HepG2 (cell line): ENCODE results near the gene TMEM131. TPM values are rescaled to one million over a fixed set of nuclear protein-coding genes. Genes with fewer than 3 reads are reported as not detected.

Source experiments
- ATAC-seq: fragments of 200-7000 bp; cut with Tn5 transposase; 3 replicates; pipeline ENCODE4 v1.9.1; 2020; ENCODE audit warnings: mild to moderate bottlenecking, moderate library complexity
- BruUV-seq: library from RNA; stranded (reverse); fragments of 400-500 nt; replicated peaks from 2 replicates; lab custom pipeline; 2021; lab: Mats Ljungman, UMichigan
- CTCF ChIA-PET: fragments of 300-600 bp; formaldehyde crosslinking; extraction: SDS; loops from one replicate; lab custom pipeline; 2021; ENCODE audit warnings: low total read pairs, inconsistent platforms, low intra/inter-chr PET ratio; lab: Yijun Ruan, JAX
- POLR2A ChIA-PET: fragments of 350-600 bp; sonication (Branson Sonifier 250); formaldehyde crosslinking; loops from one replicate; lab custom pipeline; 2020; ENCODE audit warnings: antibody characterized with exemption, inconsistent platforms; lab: Yijun Ruan, JAX
- DNase-seq: peaks from one replicate; pipeline ENCODE4 v3.0.0-alpha.2; 2015; ENCODE audit warnings: low spot score
- FAIRE-seq: peaks from 3 replicates; lab custom pipeline; 2011; peaks lifted over from hg19 to GRCh38; lab: Jason Lieb, UNC
- H2AFZ ChIP-seq: one replicate; pipeline ENCODE4 v1.6.1; 2011; ENCODE audit warnings: low read length, inconsistent platforms
- H3K27ac ChIP-seq: fragments of 300-600 bp; 3 replicates; pipeline ENCODE4 v1.8.0; 2011; ENCODE audit warnings: mixed run types, mild to moderate bottlenecking, mixed read lengths, low read length, inconsistent platforms; ENCODE audit not compliant: insufficient read depth; ENCODE audit errors: extremely low read length
- H3K27me3 ChIP-seq, 2 experiments: fragments of 200-600 bp in 1 of 2; 2 replicates in 1 of 2; 3 replicates in 1 of 2; pipeline versions ENCODE4 v1.6.0 to v1.8.0; 2011; ENCODE audit warnings: low read length in 2 of 2, mild to moderate bottlenecking in 2 of 2, moderate library complexity in 2 of 2, inconsistent platforms in 1 of 2; ENCODE audit not compliant: insufficient read depth in 2 of 2, control insufficient read depth in 1 of 2
- H3K36me3 ChIP-seq, 2 experiments: fragments of 200-600 bp in 1 of 2; replicated peaks in 1 of 2; 2 replicates in 1 of 2; 3 replicates in 1 of 2; pipeline versions ENCODE4 v1.5.1 to v1.8.0; 2011; ENCODE audit warnings: low read length in 2 of 2, inconsistent platforms in 1 of 2; ENCODE audit not compliant: insufficient read depth in 2 of 2, control insufficient read depth in 1 of 2
- H3K4me1 ChIP-seq: 2 replicates; pipeline ENCODE4 v1.5.1; 2012; ENCODE audit warnings: low read length, inconsistent platforms; ENCODE audit not compliant: insufficient read depth
- H3K4me2 ChIP-seq: 2 replicates; pipeline ENCODE4 v1.6.0; 2011; ENCODE audit warnings: low read depth, low read length, inconsistent platforms
- H3K4me3 ChIP-seq, 3 experiments: fragments of 200-600 bp in 1 of 3; sonication (generic), shearing (Covaris generic) in 1 of 3; replicated peaks in 1 of 3; 2 replicates each; pipeline ENCODE4 v1.5.1; 2011 to 2016; ENCODE audit warnings: low read length in 3 of 3, inconsistent platforms in 2 of 3, low read depth in 2 of 3, mild to moderate bottlenecking in 2 of 3, control low read depth in 1 of 3, mixed read lengths in 1 of 3; ENCODE audit not compliant: insufficient read depth in 1 of 3
- H3K79me2 ChIP-seq: one replicate; pipeline ENCODE4 v1.6.1; 2011; ENCODE audit warnings: low read length, inconsistent platforms; ENCODE audit not compliant: insufficient read depth
- H3K9ac ChIP-seq: 2 replicates; pipeline ENCODE4 v1.6.0; 2011; ENCODE audit warnings: mild to moderate bottlenecking, low read depth, low read length, inconsistent platforms; ENCODE audit not compliant: insufficient read depth
- H3K9me3 ChIP-seq: 2 replicates; pipeline ENCODE4 v1.5.1; 2012; ENCODE audit warnings: mild to moderate bottlenecking, low read length
- H4K20me1 ChIP-seq: 2 replicates; pipeline ENCODE4 v1.6.0; 2011; ENCODE audit warnings: inconsistent platforms, mild to moderate bottlenecking, low read length, moderate library complexity; ENCODE audit not compliant: insufficient read depth
- BHLHE40 ChIP-seq: IDR thresholded peaks from 2 replicates; pipeline ENCODE4 v1.6.1; 2011; ENCODE audit warnings: low read length, improper control_type of control experiment
- FOXJ3 ChIP-seq: sonication (generic); formaldehyde crosslinking; IDR thresholded peaks from 2 replicates; pipeline ENCODE4 v1.4.0; 2020; ENCODE audit warnings: missing genetic modification reagents, mild to moderate bottlenecking, borderline replicate concordance
- HOXA5 ChIP-seq: sonication (generic); formaldehyde crosslinking; IDR thresholded peaks from 2 replicates; pipeline ENCODE4 v1.4.0; 2020; ENCODE audit warnings: missing genetic modification reagents
- KAT8 ChIP-seq: IDR thresholded peaks from 2 replicates; pipeline ENCODE4 v1.6.1; 2016; ENCODE audit warnings: missing genetic modification reagents, missing compliant biosample characterization
- NFRKB ChIP-seq: fragments of 450-650 bp; IDR thresholded peaks from 2 replicates; pipeline ENCODE4 v1.6.1; 2017
- PCBP1 ChIP-seq: fragments of 200-400 bp; formaldehyde crosslinking; IDR thresholded peaks from 2 replicates; pipeline ENCODE4 v1.6.1; 2017; ENCODE audit warnings: mild to moderate bottlenecking, low read depth, low read length, borderline replicate concordance
- PHF8 ChIP-seq: sonication (generic); formaldehyde crosslinking; IDR thresholded peaks from 2 replicates; pipeline ENCODE4 v1.5.0; 2020; ENCODE audit warnings: missing genetic modification reagents
- POGK ChIP-seq: sonication (generic); formaldehyde crosslinking; conservative IDR thresholded peaks from 2 replicates; pipeline ENCODE4 v1.8.0; 2022; ENCODE audit warnings: mild to moderate bottlenecking, moderate library complexity, missing genetic modification reagents
- RAD51 ChIP-seq: fragments of 450-650 bp; IDR thresholded peaks from 2 replicates; pipeline ENCODE4 v1.6.1; 2016; ENCODE audit warnings: borderline replicate concordance
- REXO4 ChIP-seq: sonication (generic); formaldehyde crosslinking; IDR thresholded peaks from 2 replicates; pipeline ENCODE4 v1.8.0; 2022; ENCODE audit warnings: missing genetic modification reagents, mild to moderate bottlenecking, borderline replicate concordance
- RFX5 ChIP-seq: IDR thresholded peaks from 2 replicates; pipeline ENCODE4 v1.6.1; 2011; ENCODE audit warnings: low read depth, low read length, improper control_type of control experiment
- TSC22D2 ChIP-seq: sonication (generic); formaldehyde crosslinking; IDR thresholded peaks from 2 replicates; pipeline ENCODE4 v1.5.1; 2020; ENCODE audit warnings: missing genetic modification reagents, mild to moderate bottlenecking, borderline replicate concordance
- ZBTB25 ChIP-seq: IDR thresholded peaks from 2 replicates; pipeline ENCODE4 v1.6.1; 2018; ENCODE audit warnings: missing genetic modification reagents
- ZBTB43 ChIP-seq: sonication (generic); formaldehyde crosslinking; conservative IDR thresholded peaks from 2 replicates; pipeline ENCODE4 v1.4.0; 2020; ENCODE audit warnings: missing genetic modification reagents
- ZFP1 ChIP-seq: IDR thresholded peaks from 2 replicates; pipeline ENCODE4 v1.6.1; 2016
- ZFP90 ChIP-seq: sonication (generic); formaldehyde crosslinking; IDR thresholded peaks from 2 replicates; pipeline ENCODE4 v1.8.0; 2022; ENCODE audit warnings: missing genetic modification reagents, mild to moderate bottlenecking, inconsistent platforms, borderline replicate concordance
- ZNF589 ChIP-seq: sonication (generic); formaldehyde crosslinking; conservative IDR thresholded peaks from 2 replicates; pipeline ENCODE4 v1.8.0; 2022; ENCODE audit warnings: mild to moderate bottlenecking, moderate library complexity, missing genetic modification reagents
- ZNF652 ChIP-seq: IDR thresholded peaks from 2 replicates; pipeline ENCODE4 v1.6.1; 2016; ENCODE audit warnings: low read depth, borderline replicate concordance
- WGBS: methylation state at CpG from one replicate; pipeline ENCODE4 v1.1.6; 2017; ENCODE audit warnings: low lambda C conversion rate; 5-methylcytosine and 5-hydroxymethylcytosine counted together
- in situ Hi-C: cut with HindIII; loops from 2 replicates; pipeline ENCODE4 v1.10.0; 2017; ENCODE audit warnings: low pct_unique_long_range_greater_than_20kb; ENCODE audit not compliant: extremely low pct_ligation_motif_present
- intact Hi-C: fragments of 100-400 bp; cut with micrococcal nuclease; formaldehyde crosslinking; loops from one replicate; pipeline ENCODE4 v1.10.0; 2022; ENCODE audit not compliant: unreplicated experiment
- polyA plus RNA-seq, 8 experiments: library from polyadenylated mRNA; depleted of rRNA in 3 of 8; stranded (reverse) in 7 of 8; unstranded in 1 of 8; fragments of >200 nt; fragmentation: Illumina TruSeq in 4 of 8; extraction: Trizol in 4 of 8; gene quantifications; 2 replicates each; pipeline versions ENCODE4 v1.2.1 to v1.2.3, GENCODE V29; 2011 to 2016; ENCODE audit warnings: low read depth in 4 of 8, missing spikeins in 1 of 8, mixed read lengths in 1 of 8; ENCODE audit not compliant: insufficient read depth in 1 of 8
- total RNA-seq, 5 experiments: library from RNA; depleted of rRNA; stranded (reverse); fragments of >200 nt; fragmentation: Illumina TruSeq; extraction: Trizol; gene quantifications; 2 replicates each; pipeline ENCODE4 v1.2.3, GENCODE V29; 2016; ENCODE audit warnings: low read depth in 1 of 5

Gene TMEM131
- total and polyA plus RNA-seq, 2 of the 13 experiments (the other 11 are each of a cell fraction or from before 2014, with no cell fraction given), result 17.9 to 19.5 TPM

GRCh38 chr2:97724073-97724410 is 271.7 kb downstream of the TMEM131 start:
- H3K27ac ChIP-seq, result no peak overlapping the region
- no peak for ATAC-seq
- H3K27me3 ChIP-seq, result no peaks in the 10 kb centered on the region; a peak in 1 of 5 replicates
- no peak overlapping the region for H3K4me3 ChIP-seq
- intact Hi-C loops (no loop called here), in situ Hi-C loops (no loop called here)
- no peaks in the 10 kb centered on the region for H4K20me1 ChIP-seq
- CTCF ChIA-PET, result no interaction called here
- TF ChIP-seq TSC22D2 (CRISPR knock-in tag) (no peak), BHLHE40 (no peak), PHF8 (CRISPR knock-in tag) (no peak), REXO4 (no peak), KAT8 (CRISPR knock-in tag) (no peak), ZBTB43 (CRISPR knock-in tag) (no peak), RFX5 (no peak), ZNF589 (no peak), NFRKB (no peak), POGK (CRISPR knock-in tag) (no peak), ZFP90 (CRISPR knock-in tag) (no peak), HOXA5 (CRISPR knock-in tag) (no peak), PCBP1 (no peak), RAD51 (no peak), ZNF652 (CRISPR knock-in tag) (no peak), FOXJ3 (CRISPR knock-in tag) (no peak), ZBTB25 (CRISPR knock-in tag) (no peak), ZFP1 (CRISPR knock-in tag) (no peak)
- TF ChIP-seq, all 625 proteins: peak for 0
- H3K4me2 ChIP-seq, result no peak overlapping the region
- H2AFZ ChIP-seq, result no peak overlapping the region
- FAIRE-seq (no peak), DNase-seq (no peak)
- no peaks in the 10 kb centered on the region for H3K4me1 ChIP-seq
- no peaks in the 10 kb centered on the region for H3K9me3 ChIP-seq
- no peak overlapping the region for H3K9ac ChIP-seq
- H3K36me3 ChIP-seq, result no peaks in the 10 kb centered on the region
- no peaks in the 10 kb centered on the region for H3K79me2 ChIP-seq
- POLR2A ChIA-PET, result no interaction called here
- 93% methylated on average over 41 of the region's 41 CpGs for WGBS
- no TSS peak for BruUV-seq
